HepG2 (cell line): ENCODE measurements around the gene ZNF595.

Experiments
- AHR ChIP-seq: IDR thresholded peaks from 2 replicates; pipeline ENCODE4 v1.6.1; 2018; ENCODE audit warnings: missing genetic modification reagents, missing compliant biosample characterization
- KMT2A ChIP-seq: sonication (generic); formaldehyde crosslinking; IDR thresholded peaks from 2 replicates; pipeline ENCODE4 v1.4.0; 2020; ENCODE audit warnings: missing genetic modification reagents
- MAFK ChIP-seq, 2 experiments: IDR thresholded peaks in 1 of 2; conservative IDR thresholded peaks in 1 of 2; 2 replicates each; pipeline ENCODE4 v1.6.1; 2011; ENCODE audit warnings: improper control_type of control experiment in 2 of 2, low read length in 2 of 2
- SRF ChIP-seq: IDR thresholded peaks from 2 replicates; pipeline ENCODE4 v1.6.1; 2011; ENCODE audit warnings: mild to moderate bottlenecking, low read depth, low read length, moderate library complexity

DNA sequence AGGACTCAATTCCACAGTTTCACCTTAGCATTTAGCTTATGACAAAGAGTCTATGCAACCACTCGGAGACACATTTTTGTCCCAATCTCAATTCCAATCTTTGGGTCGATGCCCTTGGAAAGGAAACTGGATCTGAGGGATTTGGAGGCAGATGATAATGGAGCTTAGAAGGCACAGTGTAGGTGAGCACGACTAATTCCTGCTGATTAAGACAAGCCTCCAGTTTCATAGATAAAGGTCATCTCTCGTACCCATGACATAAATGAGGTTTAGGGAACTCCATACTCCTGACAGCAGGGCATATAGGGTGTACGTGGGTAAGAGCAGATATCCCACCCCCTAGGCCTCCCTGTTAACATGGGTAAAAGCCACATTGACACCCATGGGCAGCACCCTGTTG is 46.7 kb downstream of the ZNF595 start:
- TF ChIP-seq MAFK (conservative IDR thresholded peaks at IDR 0.05 in 1 of 2, IDR thresholded peaks at IDR 0.05 in 1 of 2; ENCODE audit: low read length in 2 of 2) (no peak), SRF (no peak), KMT2A (CRISPR knock-in tag) (no peak), AHR (CRISPR knock-in tag) (no peak)
